ENCODE measurements around the gene ZNF408.
A peak's percentile ranks its signal among the peaks of the same experiment; 100 is the strongest.
"Not testable (repeated sequence)": the region's sequence is repeated elsewhere in the genome, so short reads cannot be mapped to it uniquely, and the experiment has no call there.

Gene ZNF408

GRCh38 chr11:46698597-46698996, 2.2 kb upstream of the ZNF408 start:
- peak overlapping the region; percentile 93; the same call in 1 of the 2 replicates for H3K27ac ChIP-seq
- no peak for TF ChIP-seq CTCF (IDR thresholded peaks at IDR 0.05)
- no peak for TF ChIP-seq ZFX (IDR thresholded peaks at IDR 0.05; ENCODE audit: borderline replicate concordance)

GRCh38 chr11:46701078-46701654, 335 bp downstream of the ZNF408 start:
- no peak for TF ChIP-seq CTCF (IDR thresholded peaks at IDR 0.05)
- TF ChIP-seq ZFX (IDR thresholded peaks at IDR 0.05; ENCODE audit: borderline replicate concordance), result no peak
- H3K27ac ChIP-seq, result peak overlapping the region; percentile 93

GRCh38 chr11:46705070-46705688, 4.3 kb downstream of the ZNF408 start:
- TF ChIP-seq CTCF (IDR thresholded peaks at IDR 0.05) (no peak), ZFX (IDR thresholded peaks at IDR 0.05; ENCODE audit: borderline replicate concordance) (no peak)

GRCh38 chr11:46706886-46707285, 6.1 kb downstream of the ZNF408 start:
- H3K27ac ChIP-seq, result no peak overlapping the region
- no peak for TF ChIP-seq ZFX (IDR thresholded peaks at IDR 0.05; ENCODE audit: borderline replicate concordance)
- no peak for TF ChIP-seq CTCF (IDR thresholded peaks at IDR 0.05)

More at GRCh38 chr11:46705070-46705688, 4.3 kb downstream of the ZNF408 start:
- no peak overlapping the region for H3K27ac ChIP-seq

- H3K27ac ChIP-seq, result not testable (repeated sequence)
Measured at GRCh38 chr11:46709351-46709750, 8.5 kb downstream of the ZNF408 start.

- TF ChIP-seq ZFX (IDR thresholded peaks at IDR 0.05; ENCODE audit: borderline replicate concordance), result no peak
- no peak for TF ChIP-seq CTCF (IDR thresholded peaks at IDR 0.05)
- no peak overlapping the region for H3K27ac ChIP-seq
Measured at GRCh38 chr11:46710821-46711269, 10.0 kb downstream of the ZNF408 start.

- no peak for TF ChIP-seq CTCF (IDR thresholded peaks at IDR 0.05)
- TF ChIP-seq ZFX (IDR thresholded peaks at IDR 0.05; ENCODE audit: borderline replicate concordance), result no peak
- H3K27ac ChIP-seq, result no peak overlapping the region
Measured at GRCh38 chr11:46711303-46711702, 10.5 kb downstream of the ZNF408 start.

Measured in 22Rv1 (cell line).